ENCODE results near the gene APBA2. TPM values are rescaled to one million over a fixed set of nuclear protein-coding genes. Genes with fewer than 3 reads are reported as not detected.

Gene APBA2
- total and polyA plus RNA-seq, 2 of the 4 experiments (the other 2 are of a cell fraction) = 21.7 to 33.0 TPM

DNA sequence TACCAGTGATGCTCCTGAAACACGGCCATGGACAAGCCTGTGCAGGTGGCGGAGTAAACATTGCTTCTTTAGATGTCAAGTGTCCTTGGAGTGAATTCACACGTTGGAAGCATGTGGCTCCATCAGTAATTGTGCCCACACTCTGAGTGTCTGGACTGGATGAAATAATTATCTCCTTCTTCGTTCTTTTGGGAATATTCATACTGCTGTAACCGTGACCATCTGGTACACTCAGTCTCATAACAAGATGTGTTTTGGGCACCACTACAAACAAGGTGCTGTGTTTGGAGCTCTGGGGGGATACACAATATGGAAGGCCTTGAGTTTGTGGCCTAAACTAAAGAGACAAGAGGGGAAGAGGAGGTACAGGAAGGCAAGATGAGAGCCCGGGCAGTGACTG is 165.6 kb downstream of the APBA2 start:
- H3K27me3 ChIP-seq (ENCODE audit: control insufficient read depth, insufficient read depth, low read length) = no peaks in the 10 kb centered on the region
- BruUV-seq (replicated peaks) = no TSS peak
- H2AK9ac ChIP-seq (replicated peaks; ENCODE audit: low read depth, low read length, poor library complexity) = no peak overlapping the region
- TF ChIP-seq SMC3 (IDR thresholded peaks at IDR 0.05; ENCODE audit: low read depth, low read length) = no peak
- TF ChIP-seq BHLHE40 (IDR thresholded peaks at IDR 0.05; ENCODE audit: low read depth, low read length) = no peak
- TF ChIP-seq USF2 (IDR thresholded peaks at IDR 0.05; ENCODE audit: low read depth, low read length) = no peak
- TF ChIP-seq MAZ (IDR thresholded peaks at IDR 0.05; ENCODE audit: borderline replicate concordance, low read depth, low read length) = no peak
- TF ChIP-seq, protein P1, sequence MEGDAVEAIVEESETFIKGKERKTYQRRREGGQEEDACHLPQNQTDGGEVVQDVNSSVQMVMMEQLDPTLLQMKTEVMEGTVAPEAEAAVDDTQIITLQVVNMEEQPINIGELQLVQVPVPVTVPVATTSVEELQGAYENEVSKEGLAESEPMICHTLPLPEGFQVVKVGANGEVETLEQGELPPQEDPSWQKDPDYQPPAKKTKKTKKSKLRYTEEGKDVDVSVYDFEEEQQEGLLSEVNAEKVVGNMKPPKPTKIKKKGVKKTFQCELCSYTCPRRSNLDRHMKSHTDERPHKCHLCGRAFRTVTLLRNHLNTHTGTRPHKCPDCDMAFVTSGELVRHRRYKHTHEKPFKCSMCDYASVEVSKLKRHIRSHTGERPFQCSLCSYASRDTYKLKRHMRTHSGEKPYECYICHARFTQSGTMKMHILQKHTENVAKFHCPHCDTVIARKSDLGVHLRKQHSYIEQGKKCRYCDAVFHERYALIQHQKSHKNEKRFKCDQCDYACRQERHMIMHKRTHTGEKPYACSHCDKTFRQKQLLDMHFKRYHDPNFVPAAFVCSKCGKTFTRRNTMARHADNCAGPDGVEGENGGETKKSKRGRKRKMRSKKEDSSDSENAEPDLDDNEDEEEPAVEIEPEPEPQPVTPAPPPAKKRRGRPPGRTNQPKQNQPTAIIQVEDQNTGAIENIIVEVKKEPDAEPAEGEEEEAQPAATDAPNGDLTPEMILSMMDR (conservative IDR thresholded peaks at IDR 0.05; ENCODE audit: low read depth, low read length) = no peak
- no peak for TF ChIP-seq RFX5 (IDR thresholded peaks at IDR 0.05; ENCODE audit: low read depth, low read length)
- TF ChIP-seq, protein P2, sequence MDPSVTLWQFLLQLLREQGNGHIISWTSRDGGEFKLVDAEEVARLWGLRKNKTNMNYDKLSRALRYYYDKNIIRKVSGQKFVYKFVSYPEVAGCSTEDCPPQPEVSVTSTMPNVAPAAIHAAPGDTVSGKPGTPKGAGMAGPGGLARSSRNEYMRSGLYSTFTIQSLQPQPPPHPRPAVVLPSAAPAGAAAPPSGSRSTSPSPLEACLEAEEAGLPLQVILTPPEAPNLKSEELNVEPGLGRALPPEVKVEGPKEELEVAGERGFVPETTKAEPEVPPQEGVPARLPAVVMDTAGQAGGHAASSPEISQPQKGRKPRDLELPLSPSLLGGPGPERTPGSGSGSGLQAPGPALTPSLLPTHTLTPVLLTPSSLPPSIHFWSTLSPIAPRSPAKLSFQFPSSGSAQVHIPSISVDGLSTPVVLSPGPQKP (IDR thresholded peaks at IDR 0.05; ENCODE audit: borderline replicate concordance, low read depth, low read length) = no peak
- no peak for TF ChIP-seq POLR2A (IDR thresholded peaks at IDR 0.05; ENCODE audit: low read depth, low read length)
- TF ChIP-seq RAD21 (IDR thresholded peaks at IDR 0.05; ENCODE audit: low read length) = no peak
- TF ChIP-seq MXI1 (IDR thresholded peaks at IDR 0.05; ENCODE audit: borderline replicate concordance, low read depth, low read length) = no peak
- no peak for TF ChIP-seq CHD1 (IDR thresholded peaks at IDR 0.05; ENCODE audit: low read depth, low read length)
- TF ChIP-seq CEBPB (IDR thresholded peaks at IDR 0.05; ENCODE audit: low read depth, low read length) = no peak
- no peak overlapping the region for H2BK20ac ChIP-seq (ENCODE audit: low read depth, low read length)
- no peak overlapping the region for H2AK5ac ChIP-seq (ENCODE audit: low read depth, low read length)
- H3K18ac ChIP-seq (ENCODE audit: low read depth, low read length) = no peak overlapping the region
- ChIA-PET POLR2A (ENCODE audit: unreplicated experiment) (no interaction called here), CTCF (interaction anchor here (1.3 kb wide), 1 partner anchor 9 kb away, joined by 3 read pairs; no protein-coding TSS in a partner anchor)
- peaks cover 4% of the 10 kb centered on the region; the same call in 1 of the 2 replicates for H4K20me1 ChIP-seq (ENCODE audit: insufficient read depth, low read length)
- intact Hi-C loops (cut with micrococcal nuclease) = no loop called here
- no peak overlapping the region for H3K4me3 ChIP-seq (ENCODE audit: insufficient read depth, low read depth, low read length)
- no peak overlapping the region for H3K27ac ChIP-seq (ENCODE audit: insufficient read depth, low read length)
- no peaks in the 10 kb centered on the region for H3K36me3 ChIP-seq (ENCODE audit: control insufficient read depth, insufficient read depth, low read length)
- DNase-seq = no peak
- H4K8ac ChIP-seq (ENCODE audit: low read depth in 2 of 2, low read length in 2 of 2) = no peak overlapping the region
- H3K9me3 ChIP-seq (ENCODE audit: control insufficient read depth, insufficient read depth, low read length) = no peaks in the 10 kb centered on the region; the same call in 1 of the 2 replicates
- no peak overlapping the region for H4K5ac ChIP-seq (ENCODE audit: low read depth, low read length)
- no peak overlapping the region for H2BK15ac ChIP-seq (ENCODE audit: low read depth, low read length)
- H3K9ac ChIP-seq (ENCODE audit: low read depth, low read length) = no peak overlapping the region
- no peak for ATAC-seq (ENCODE audit: low read depth)
- H3K4me1 ChIP-seq (ENCODE audit: control insufficient read depth, insufficient read depth, low read length) = no peaks in the 10 kb centered on the region
- 79% methylated on average over 2 of the region's 6 CpGs; no CpG with 5 or more reads in 1 of the 2 experiments for WGBS, 2 experiments (ENCODE audit: extremely low coverage in 2 of 2, insufficient read length in 1 of 2)
- H3K9me1 ChIP-seq (ENCODE audit: insufficient read depth, low read length) = peaks cover 5% of the 10 kb centered on the region
- H2AFZ ChIP-seq (replicated peaks; ENCODE audit: low read length, poor library complexity) = no peak overlapping the region
- no peak overlapping the region for H3K4ac ChIP-seq (ENCODE audit: low read depth, low read length)
- no peak overlapping the region for H3K23ac ChIP-seq (ENCODE audit: low read depth, low read length)
- peaks cover 3 to 18% of the 10 kb centered on the region in 2 experiments; a peak in 2 of 4 replicates for H3K79me1 ChIP-seq (ENCODE audit: low read depth in 1 of 2, low read length in 2 of 2)
- in situ Hi-C loops (cut with MboI; ENCODE audit: low sequenced_read_pairs) = no loop called here
- no peak overlapping the region for H3K14ac ChIP-seq (replicated peaks; ENCODE audit: low read depth, low read length)
- H3K4me2 ChIP-seq (ENCODE audit: low read depth, low read length) = no peak overlapping the region
- no peak overlapping the region for H3K56ac ChIP-seq (ENCODE audit: extremely low read depth, insufficient read depth, low read length)
- dilution Hi-C loops (cut with HindIII; ENCODE audit: low sequenced_read_pairs, unreplicated experiment) = no loop called here
- H2BK5ac ChIP-seq (ENCODE audit: low read depth, low read length, poor library complexity, severe bottlenecking) = no peak overlapping the region
- H4K91ac ChIP-seq (ENCODE audit: insufficient read depth, low read depth, low read length) = no peak overlapping the region
- no peak overlapping the region for H2BK120ac ChIP-seq (ENCODE audit: low read depth, low read length)
